HepG2 (cell line): ENCODE data around the gene LYPD6B. TPM values are rescaled to one million over a fixed set of nuclear protein-coding genes. Genes with fewer than 3 reads are reported as not detected.

Source experiments
- ATAC-seq: fragments of 200-7000 bp; cut with Tn5 transposase; 3 replicates; pipeline ENCODE4 v1.9.1; 2020; ENCODE audit warnings: mild to moderate bottlenecking, moderate library complexity
- BruUV-seq: library from RNA; stranded (reverse); fragments of 400-500 nt; replicated peaks from 2 replicates; lab custom pipeline; 2021; lab: Mats Ljungman, UMichigan
- CTCF ChIA-PET: fragments of 300-600 bp; formaldehyde crosslinking; extraction: SDS; loops from one replicate; lab custom pipeline; 2021; ENCODE audit warnings: low total read pairs, inconsistent platforms, low intra/inter-chr PET ratio; lab: Yijun Ruan, JAX
- POLR2A ChIA-PET: fragments of 350-600 bp; sonication (Branson Sonifier 250); formaldehyde crosslinking; loops from one replicate; lab custom pipeline; 2020; ENCODE audit warnings: antibody characterized with exemption, inconsistent platforms; lab: Yijun Ruan, JAX
- DNase-seq: peaks from one replicate; pipeline ENCODE4 v3.0.0-alpha.2; 2015; ENCODE audit warnings: low spot score
- FAIRE-seq: peaks from 3 replicates; lab custom pipeline; 2011; peaks lifted over from hg19 to GRCh38; lab: Jason Lieb, UNC
- H2AFZ ChIP-seq: one replicate; pipeline ENCODE4 v1.6.1; 2011; ENCODE audit warnings: low read length, inconsistent platforms
- H3K27ac ChIP-seq: fragments of 300-600 bp; 3 replicates; pipeline ENCODE4 v1.8.0; 2011; ENCODE audit warnings: mixed run types, mild to moderate bottlenecking, mixed read lengths, low read length, inconsistent platforms; ENCODE audit not compliant: insufficient read depth; ENCODE audit errors: extremely low read length
- H3K27me3 ChIP-seq, 2 experiments: fragments of 200-600 bp in 1 of 2; 2 replicates in 1 of 2; 3 replicates in 1 of 2; pipeline versions ENCODE4 v1.6.0 to v1.8.0; 2011; ENCODE audit warnings: low read length in 2 of 2, mild to moderate bottlenecking in 2 of 2, moderate library complexity in 2 of 2, inconsistent platforms in 1 of 2; ENCODE audit not compliant: insufficient read depth in 2 of 2, control insufficient read depth in 1 of 2
- H3K36me3 ChIP-seq, 2 experiments: fragments of 200-600 bp in 1 of 2; replicated peaks in 1 of 2; 2 replicates in 1 of 2; 3 replicates in 1 of 2; pipeline versions ENCODE4 v1.5.1 to v1.8.0; 2011; ENCODE audit warnings: low read length in 2 of 2, inconsistent platforms in 1 of 2; ENCODE audit not compliant: insufficient read depth in 2 of 2, control insufficient read depth in 1 of 2
- H3K4me1 ChIP-seq: 2 replicates; pipeline ENCODE4 v1.5.1; 2012; ENCODE audit warnings: low read length, inconsistent platforms; ENCODE audit not compliant: insufficient read depth
- H3K4me2 ChIP-seq: 2 replicates; pipeline ENCODE4 v1.6.0; 2011; ENCODE audit warnings: low read depth, low read length, inconsistent platforms
- H3K4me3 ChIP-seq, 3 experiments: fragments of 200-600 bp in 1 of 3; sonication (generic), shearing (Covaris generic) in 1 of 3; replicated peaks in 1 of 3; 2 replicates each; pipeline ENCODE4 v1.5.1; 2011 to 2016; ENCODE audit warnings: low read length in 3 of 3, inconsistent platforms in 2 of 3, low read depth in 2 of 3, mild to moderate bottlenecking in 2 of 3, control low read depth in 1 of 3, mixed read lengths in 1 of 3; ENCODE audit not compliant: insufficient read depth in 1 of 3
- H3K79me2 ChIP-seq: one replicate; pipeline ENCODE4 v1.6.1; 2011; ENCODE audit warnings: low read length, inconsistent platforms; ENCODE audit not compliant: insufficient read depth
- H3K9ac ChIP-seq: 2 replicates; pipeline ENCODE4 v1.6.0; 2011; ENCODE audit warnings: mild to moderate bottlenecking, low read depth, low read length, inconsistent platforms; ENCODE audit not compliant: insufficient read depth
- H3K9me3 ChIP-seq: 2 replicates; pipeline ENCODE4 v1.5.1; 2012; ENCODE audit warnings: mild to moderate bottlenecking, low read length
- H4K20me1 ChIP-seq: 2 replicates; pipeline ENCODE4 v1.6.0; 2011; ENCODE audit warnings: inconsistent platforms, mild to moderate bottlenecking, low read length, moderate library complexity; ENCODE audit not compliant: insufficient read depth
- HOXA7 ChIP-seq: sonication (generic); formaldehyde crosslinking; IDR thresholded peaks from 2 replicates; pipeline ENCODE4 v1.8.1; 2022; ENCODE audit warnings: mild to moderate bottlenecking, missing genetic modification reagents, moderate library complexity
- JUND ChIP-seq: sonication (generic); formaldehyde crosslinking; IDR thresholded peaks from 2 replicates; pipeline ENCODE4 v1.8.0; 2022; ENCODE audit warnings: mild to moderate bottlenecking, missing genetic modification reagents
- PHF5A ChIP-seq: IDR thresholded peaks from one replicate; pipeline ENCODE4 v1.6.1; 2018; ENCODE audit warnings: low read depth, missing genetic modification reagents; ENCODE audit not compliant: unreplicated experiment
- RFX5 ChIP-seq: IDR thresholded peaks from 2 replicates; pipeline ENCODE4 v1.6.1; 2011; ENCODE audit warnings: low read depth, low read length, improper control_type of control experiment
- ZHX2 ChIP-seq, 2 experiments: sonication (generic) in 1 of 2; formaldehyde crosslinking in 1 of 2; IDR thresholded peaks; 2 replicates each; pipeline versions ENCODE4 v1.6.1 to v1.9.0; 2014 to 2022; ENCODE audit warnings: antibody characterized with exemption in 1 of 2, borderline replicate concordance in 1 of 2, inconsistent platforms in 1 of 2, low read depth in 1 of 2, missing genetic modification reagents in 1 of 2
- ZNF674 ChIP-seq: sonication (generic); formaldehyde crosslinking; IDR thresholded peaks from 2 replicates; pipeline ENCODE4 v1.5.0; 2020; ENCODE audit warnings: low read depth, mild to moderate bottlenecking, missing genetic modification reagents
- ZNF724P ChIP-seq: sonication (generic); formaldehyde crosslinking; IDR thresholded peaks from 2 replicates; pipeline ENCODE4 v1.8.0; 2022; ENCODE audit warnings: missing genetic modification reagents, borderline replicate concordance
- ZNF776 ChIP-seq: sonication (generic); formaldehyde crosslinking; IDR thresholded peaks from 2 replicates; pipeline ENCODE4 v1.4.0; 2020; ENCODE audit warnings: mild to moderate bottlenecking, missing genetic modification reagents
- WGBS: methylation state at CpG from one replicate; pipeline ENCODE4 v1.1.6; 2017; ENCODE audit warnings: low lambda C conversion rate; 5-methylcytosine and 5-hydroxymethylcytosine counted together
- in situ Hi-C: cut with HindIII; loops from 2 replicates; pipeline ENCODE4 v1.10.0; 2017; ENCODE audit warnings: low pct_unique_long_range_greater_than_20kb; ENCODE audit not compliant: extremely low pct_ligation_motif_present
- intact Hi-C: fragments of 100-400 bp; cut with micrococcal nuclease; formaldehyde crosslinking; loops from one replicate; pipeline ENCODE4 v1.10.0; 2022; ENCODE audit not compliant: unreplicated experiment
- polyA plus RNA-seq, 8 experiments: library from polyadenylated mRNA; depleted of rRNA in 3 of 8; stranded (reverse) in 7 of 8; unstranded in 1 of 8; fragments of >200 nt; fragmentation: Illumina TruSeq in 4 of 8; extraction: Trizol in 4 of 8; gene quantifications; 2 replicates each; pipeline versions ENCODE4 v1.2.1 to v1.2.3, GENCODE V29; 2011 to 2016; ENCODE audit warnings: low read depth in 4 of 8, missing spikeins in 1 of 8, mixed read lengths in 1 of 8; ENCODE audit not compliant: insufficient read depth in 1 of 8
- total RNA-seq, 5 experiments: library from RNA; depleted of rRNA; stranded (reverse); fragments of >200 nt; fragmentation: Illumina TruSeq; extraction: Trizol; gene quantifications; 2 replicates each; pipeline ENCODE4 v1.2.3, GENCODE V29; 2016; ENCODE audit warnings: low read depth in 1 of 5
- TF ChIP-seq, protein P1 (sequence below): sonication (generic); formaldehyde crosslinking; conservative IDR thresholded peaks from 2 replicates; pipeline ENCODE4 v1.4.0; 2020; ENCODE audit warnings: missing genetic modification reagents

Gene LYPD6B
- total and polyA plus RNA-seq, 2 of the 13 experiments (the other 11 are each of a cell fraction or from before 2014, with no cell fraction given), result not detected

GRCh38 chr2:149029307-149029965, 9.1 kb upstream of the LYPD6B start:
- in situ Hi-C loops, result no loop called here
- no peak for ATAC-seq
- Histone ChIP-seq H3K4me1 (no peaks in the 10 kb centered on the region), H4K20me1 (no peaks in the 10 kb centered on the region), H3K9ac (no peak overlapping the region), H3K27ac (no peak overlapping the region), H3K9me3 (no peaks in the 10 kb centered on the region), H3K27me3 (peaks cover 0 to 17% of the 10 kb centered on the region in 2 experiments; a peak in 2 of 5 replicates), H3K4me2 (no peak overlapping the region), H2AFZ (no peak overlapping the region), H3K79me2 (no peaks in the 10 kb centered on the region), H3K4me3 (no peak overlapping the region), H3K36me3 (no peaks in the 10 kb centered on the region)
- CTCF ChIA-PET, result no interaction called here
- intact Hi-C loops, result no loop called here
- POLR2A ChIA-PET, result no interaction called here
- WGBS, result 34% methylated on average over 11 of the region's 11 CpGs
- no peak for FAIRE-seq
- TF ChIP-seq, protein P1, sequence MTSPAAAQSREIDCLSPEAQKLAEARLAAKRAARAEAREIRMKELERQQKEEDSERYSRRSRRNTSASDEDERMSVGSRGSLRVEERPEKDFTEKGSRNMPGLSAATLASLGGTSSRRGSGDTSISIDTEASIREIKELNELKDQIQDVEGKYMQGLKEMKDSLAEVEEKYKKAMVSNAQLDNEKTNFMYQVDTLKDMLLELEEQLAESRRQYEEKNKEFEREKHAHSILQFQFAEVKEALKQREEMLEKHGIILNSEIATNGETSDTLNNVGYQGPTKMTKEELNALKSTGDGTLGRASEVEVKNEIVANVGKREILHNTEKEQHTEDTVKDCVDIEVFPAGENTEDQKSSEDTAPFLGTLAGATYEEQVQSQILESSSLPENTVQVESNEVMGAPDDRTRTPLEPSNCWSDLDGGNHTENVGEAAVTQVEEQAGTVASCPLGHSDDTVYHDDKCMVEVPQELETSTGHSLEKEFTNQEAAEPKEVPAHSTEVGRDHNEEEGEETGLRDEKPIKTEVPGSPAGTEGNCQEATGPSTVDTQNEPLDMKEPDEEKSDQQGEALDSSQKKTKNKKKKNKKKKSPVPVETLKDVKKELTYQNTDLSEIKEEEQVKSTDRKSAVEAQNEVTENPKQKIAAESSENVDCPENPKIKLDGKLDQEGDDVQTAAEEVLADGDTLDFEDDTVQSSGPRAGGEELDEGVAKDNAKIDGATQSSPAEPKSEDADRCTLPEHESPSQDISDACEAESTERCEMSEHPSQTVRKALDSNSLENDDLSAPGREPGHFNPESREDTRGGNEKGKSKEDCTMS, result no peak
- TF ChIP-seq ZNF674 (CRISPR knock-in tag), result no peak
- BruUV-seq, result no TSS peak
- no peak for DNase-seq

GRCh38 chr2:149031396-149031795, 7.1 kb upstream of the LYPD6B start:
- POLR2A ChIA-PET, result no interaction called here
- peak; percentile 47 for ATAC-seq
- CTCF ChIA-PET, result no interaction called here
- TF ChIP-seq ZHX2 (IDR thresholded peaks at IDR 0.05; ENCODE audit: low read depth) (no peak), ZHX2 (CRISPR knock-in tag; IDR thresholded peaks at IDR 0.05; ENCODE audit: borderline replicate concordance) (no peak), ZNF724P (CRISPR knock-in tag) (no peak), ZNF776 (CRISPR knock-in tag) (no peak), RFX5 (no peak), JUND (CRISPR knock-in tag) (no peak), HOXA7 (CRISPR knock-in tag) (no peak), PHF5A (CRISPR knock-in tag) (no peak)

More at GRCh38 chr2:149031396-149031795, 7.1 kb upstream of the LYPD6B start:
- Histone ChIP-seq H3K9me3 (no peaks in the 10 kb centered on the region), H3K4me3 (no peak overlapping the region), H3K79me2 (no peaks in the 10 kb centered on the region), H2AFZ (no peak overlapping the region), H3K36me3 (no peaks in the 10 kb centered on the region), H3K27me3 (peaks cover 0 to 22% of the 10 kb centered on the region in 2 experiments; a peak in 2 of 5 replicates), H3K27ac (no peak overlapping the region), H3K4me2 (no peak overlapping the region), H3K9ac (no peak overlapping the region), H4K20me1 (no peaks in the 10 kb centered on the region), H3K4me1 (no peaks in the 10 kb centered on the region)
- 79% methylated on average over 4 of the region's 4 CpGs for WGBS
- in situ Hi-C loops (no loop called here), intact Hi-C loops (no loop called here)
- DNase-seq (no peak), FAIRE-seq (no peak)
- no TSS peak for BruUV-seq
